Measurements from ENCODE around the gene B3GALT4.

GRCh38 chr6:33313709-33314514, 37.0 kb downstream of the B3GALT4 start, which contains the start of gene TAPBP:
- TF ChIP-seq POLR2A (IDR thresholded peaks at IDR 0.05) (no peak), POLR2AphosphoS5 (IDR thresholded peaks at IDR 0.05) (peak; percentile 52 to 88 (median 85)), CTCF (IDR thresholded peaks at IDR 0.05) (no peak)
